Ovary (tissue), 3 donors: ENCODE data around the gene SLC12A1.

Experiments
- EP300 ChIP-seq: sonication (generic); formaldehyde crosslinking; IDR thresholded peaks from one replicate; pipeline ENCODE4 v1.6.1; 2017; ENCODE audit warnings: antibody characterized with exemption
- POLR2A ChIP-seq: fragments of 450-650 bp; IDR thresholded peaks from one replicate; pipeline ENCODE4 v1.6.1; 2017; ENCODE audit warnings: antibody characterized with exemption, mild to moderate bottlenecking, moderate library complexity
- TF ChIP-seq, protein P1 (sequence below), 3 donors: fragments of 450-650 bp in 2 of 3; fragments of 200-600 bp in 1 of 3; IDR thresholded peaks; one replicate each; pipeline versions ENCODE4 v1.5.1 to v1.8.0; 2016 to 2022; ENCODE audit warnings: antibody characterized with exemption in 3 of 3, mild to moderate bottlenecking in 1 of 3
- donor health status: DM: no; HTN: no; CAD: no.

DNA sequence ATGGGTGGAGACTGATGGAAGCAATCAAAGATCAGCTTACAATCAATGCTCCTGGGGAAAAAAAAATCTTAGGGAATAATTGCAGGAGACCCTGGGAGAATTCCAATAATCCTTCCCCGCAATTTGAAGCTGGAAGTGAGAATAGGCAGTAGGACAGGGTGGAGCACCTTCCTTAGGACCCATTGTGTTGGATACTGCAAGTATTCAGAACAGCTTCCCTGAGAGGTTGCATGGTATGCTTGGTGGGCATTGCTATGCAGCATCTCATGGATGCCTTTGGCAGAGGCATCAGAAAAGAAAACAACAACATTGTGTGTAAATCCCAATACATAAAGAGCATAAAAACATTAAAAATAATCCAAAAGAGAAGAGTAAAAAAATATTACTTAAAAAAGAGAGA lies 100.5 kb downstream of the SLC12A1 start:
- TF ChIP-seq, protein P1, sequence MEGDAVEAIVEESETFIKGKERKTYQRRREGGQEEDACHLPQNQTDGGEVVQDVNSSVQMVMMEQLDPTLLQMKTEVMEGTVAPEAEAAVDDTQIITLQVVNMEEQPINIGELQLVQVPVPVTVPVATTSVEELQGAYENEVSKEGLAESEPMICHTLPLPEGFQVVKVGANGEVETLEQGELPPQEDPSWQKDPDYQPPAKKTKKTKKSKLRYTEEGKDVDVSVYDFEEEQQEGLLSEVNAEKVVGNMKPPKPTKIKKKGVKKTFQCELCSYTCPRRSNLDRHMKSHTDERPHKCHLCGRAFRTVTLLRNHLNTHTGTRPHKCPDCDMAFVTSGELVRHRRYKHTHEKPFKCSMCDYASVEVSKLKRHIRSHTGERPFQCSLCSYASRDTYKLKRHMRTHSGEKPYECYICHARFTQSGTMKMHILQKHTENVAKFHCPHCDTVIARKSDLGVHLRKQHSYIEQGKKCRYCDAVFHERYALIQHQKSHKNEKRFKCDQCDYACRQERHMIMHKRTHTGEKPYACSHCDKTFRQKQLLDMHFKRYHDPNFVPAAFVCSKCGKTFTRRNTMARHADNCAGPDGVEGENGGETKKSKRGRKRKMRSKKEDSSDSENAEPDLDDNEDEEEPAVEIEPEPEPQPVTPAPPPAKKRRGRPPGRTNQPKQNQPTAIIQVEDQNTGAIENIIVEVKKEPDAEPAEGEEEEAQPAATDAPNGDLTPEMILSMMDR (IDR thresholded peaks at IDR 0.05): no peak
- TF ChIP-seq POLR2A: no peak
- no peak for TF ChIP-seq EP300
